HG03139 (cell line): ENCODE results near the gene ITSN1.
"Not testable (repeated sequence)": the region's sequence is repeated elsewhere in the genome, so short reads cannot be mapped to it uniquely, and the experiment has no call there.

ENCODE experiments used
- ATAC-seq: cut with Tn5 transposase; IDR thresholded peaks from one replicate; pipeline ENCODE4 v1.9.1; 2021; ENCODE audit not compliant: unreplicated experiment

The ITSN1 gene

GRCh38 chr21:33642027-33642895 lies at the start of gene ITSN1:
Gene ITSN1, plus strand, starts transcription at chr21:33642501. Its CDS starts 76,328 bp downstream, at chr21:33718829.
- peak; percentile 79 for ATAC-seq

GRCh38 chr21:33598051-33598450 lies 44.2 kb upstream of the ITSN1 start:
- no peak for ATAC-seq

GRCh38 chr21:33608559-33608958 lies 33.7 kb upstream of the ITSN1 start:
- no peak for ATAC-seq

GRCh38 chr21:33611006-33611744 lies 31.1 kb upstream of the ITSN1 start:
- ATAC-seq: no peak

GRCh38 chr21:33617565-33617964 lies 24.7 kb upstream of the ITSN1 start:
- ATAC-seq: not testable (repeated sequence)

GRCh38 chr21:33618407-33618806 lies 23.9 kb upstream of the ITSN1 start:
- ATAC-seq: no peak

- no peak for ATAC-seq
Measured at GRCh38 chr21:33619726-33620125, 22.6 kb upstream of the ITSN1 start.

- ATAC-seq: no peak
Measured at GRCh38 chr21:33622253-33622652, 20.0 kb upstream of the ITSN1 start.

- not testable (repeated sequence) for ATAC-seq
Measured at GRCh38 chr21:33626151-33626550, 16.1 kb upstream of the ITSN1 start.

GRCh38 chr21:33634254-33634653 lies 8.0 kb upstream of the ITSN1 start:
- no peak for ATAC-seq

- ATAC-seq: no peak
Measured at GRCh38 chr21:33640697-33641351, 1.5 kb upstream of the ITSN1 start.

GRCh38 chr21:33641352-33642026 lies 812 bp upstream of the ITSN1 start, which contains the start of gene CRYZL1:
Gene CRYZL1, minus strand, starts transcription at chr21:33641741. Its CDS starts 10,190 bp downstream, at chr21:33631551.
- ATAC-seq: peak; percentile 81

- no peak for ATAC-seq
Measured at GRCh38 chr21:33642896-33643657, 776 bp downstream of the ITSN1 start.

GRCh38 chr21:33643658-33644311 lies 1.5 kb downstream of the ITSN1 start:
- no peak for ATAC-seq

GRCh38 chr21:33644383-33645074 lies 2.2 kb downstream of the ITSN1 start:
- ATAC-seq: no peak

GRCh38 chr21:33645730-33646129 lies 3.4 kb downstream of the ITSN1 start:
- no peak for ATAC-seq

GRCh38 chr21:33647587-33647986 lies 5.3 kb downstream of the ITSN1 start:
- no peak for ATAC-seq

GRCh38 chr21:33648555-33648954 lies 6.3 kb downstream of the ITSN1 start:
- ATAC-seq: no peak

- no peak for ATAC-seq
Measured at GRCh38 chr21:33650230-33650629, 7.9 kb downstream of the ITSN1 start.
